Right lung (tissue), 5 donors: ENCODE measurements around the gene INHBC. TPM values are rescaled to one million over a fixed set of nuclear protein-coding genes. Genes with fewer than 3 reads are reported as not detected.

Experiments used
- DNase-seq, 2 donors: peaks; one replicate each; pipeline ENCODE4 v3.0.0-alpha.2; 2013
- polyA plus RNA-seq, 5 donors: library from polyadenylated mRNA; unstranded; fragments of 120-200 nt; gene quantifications; one replicate each; pipeline versions ENCODE4 v1.2.1 to v1.2.3, GENCODE V29; 2013; ENCODE audit warnings: inconsistent platforms in 1 of 5, low replicate concordance in 1 of 5; ENCODE audit not compliant: insufficient read length in 5 of 5, insufficient read depth in 1 of 5

The INHBC gene
- polyA plus RNA-seq, 5 donors: 0.09 to 0.29 (median 0.21) TPM

DNA sequence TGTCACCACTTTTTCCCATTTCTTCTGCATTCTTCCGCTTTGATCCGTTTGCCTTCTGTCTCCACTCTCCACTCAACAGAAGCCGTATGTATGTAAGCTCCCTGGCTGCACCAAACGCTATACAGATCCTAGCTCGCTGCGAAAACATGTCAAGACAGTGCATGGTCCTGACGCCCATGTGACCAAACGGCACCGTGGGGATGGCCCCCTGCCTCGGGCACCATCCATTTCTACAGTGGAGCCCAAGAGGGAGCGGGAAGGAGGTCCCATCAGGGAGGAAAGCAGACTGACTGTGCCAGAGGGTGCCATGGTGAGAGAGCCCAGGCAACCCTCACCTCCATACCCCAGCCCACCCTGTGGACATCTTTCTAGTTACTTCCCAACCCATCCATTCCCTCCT lies 33.3 kb downstream of the INHBC start:
- no peak for DNase-seq

DNA sequence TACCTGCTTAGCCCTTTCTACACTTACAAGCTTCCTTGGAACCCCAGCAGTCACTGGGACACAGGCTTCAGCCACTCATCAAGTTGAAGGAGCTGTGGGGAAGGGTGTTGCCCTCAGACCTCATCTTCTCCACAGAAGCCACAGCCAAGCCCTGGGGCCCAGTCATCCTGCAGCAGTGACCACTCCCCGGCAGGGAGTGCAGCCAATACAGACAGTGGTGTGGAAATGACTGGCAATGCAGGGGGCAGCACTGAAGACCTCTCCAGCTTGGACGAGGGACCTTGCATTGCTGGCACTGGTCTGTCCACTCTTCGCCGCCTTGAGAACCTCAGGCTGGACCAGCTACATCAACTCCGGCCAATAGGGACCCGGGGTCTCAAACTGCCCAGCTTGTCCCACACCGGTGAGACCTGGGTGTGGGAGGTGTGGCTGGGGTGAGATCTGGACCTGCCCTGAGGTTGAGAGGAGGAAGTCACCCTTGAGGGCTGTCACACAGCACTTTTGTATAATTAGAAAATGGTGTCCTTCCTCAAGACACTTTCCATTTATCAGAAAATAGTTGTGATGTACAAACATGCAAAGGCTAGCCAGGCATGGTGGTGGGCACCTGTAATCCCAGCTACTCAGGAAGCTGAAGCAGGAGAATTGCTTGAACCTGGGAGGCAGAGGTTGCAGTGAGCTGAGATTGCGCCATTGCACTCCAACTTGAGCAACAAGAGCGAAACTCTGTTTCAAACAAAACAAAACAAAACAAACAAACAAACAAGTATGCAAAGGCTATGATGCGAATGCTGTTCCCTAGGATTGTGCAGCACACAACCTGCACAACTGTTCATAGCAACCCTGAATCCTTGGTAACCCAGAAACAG lies 34.9 kb downstream of the INHBC start:
- no peak for DNase-seq

DNA sequence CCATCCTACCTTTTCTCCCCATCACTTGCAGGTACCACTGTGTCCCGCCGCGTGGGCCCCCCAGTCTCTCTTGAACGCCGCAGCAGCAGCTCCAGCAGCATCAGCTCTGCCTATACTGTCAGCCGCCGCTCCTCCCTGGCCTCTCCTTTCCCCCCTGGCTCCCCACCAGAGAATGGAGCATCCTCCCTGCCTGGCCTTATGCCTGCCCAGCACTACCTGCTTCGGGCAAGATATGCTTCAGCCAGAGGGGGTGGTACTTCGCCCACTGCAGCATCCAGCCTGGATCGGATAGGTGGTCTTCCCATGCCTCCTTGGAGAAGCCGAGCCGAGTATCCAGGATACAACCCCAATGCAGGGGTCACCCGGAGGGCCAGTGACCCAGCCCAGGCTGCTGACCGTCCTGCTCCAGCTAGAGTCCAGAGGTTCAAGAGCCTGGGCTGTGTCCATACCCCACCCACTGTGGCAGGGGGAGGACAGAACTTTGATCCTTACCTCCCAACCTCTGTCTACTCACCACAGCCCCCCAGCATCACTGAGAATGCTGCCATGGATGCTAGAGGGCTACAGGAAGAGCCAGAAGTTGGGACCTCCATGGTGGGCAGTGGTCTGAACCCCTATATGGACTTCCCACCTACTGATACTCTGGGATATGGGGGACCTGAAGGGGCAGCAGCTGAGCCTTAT lies 35.8 kb downstream of the INHBC start:
- no peak for DNase-seq

DNA sequence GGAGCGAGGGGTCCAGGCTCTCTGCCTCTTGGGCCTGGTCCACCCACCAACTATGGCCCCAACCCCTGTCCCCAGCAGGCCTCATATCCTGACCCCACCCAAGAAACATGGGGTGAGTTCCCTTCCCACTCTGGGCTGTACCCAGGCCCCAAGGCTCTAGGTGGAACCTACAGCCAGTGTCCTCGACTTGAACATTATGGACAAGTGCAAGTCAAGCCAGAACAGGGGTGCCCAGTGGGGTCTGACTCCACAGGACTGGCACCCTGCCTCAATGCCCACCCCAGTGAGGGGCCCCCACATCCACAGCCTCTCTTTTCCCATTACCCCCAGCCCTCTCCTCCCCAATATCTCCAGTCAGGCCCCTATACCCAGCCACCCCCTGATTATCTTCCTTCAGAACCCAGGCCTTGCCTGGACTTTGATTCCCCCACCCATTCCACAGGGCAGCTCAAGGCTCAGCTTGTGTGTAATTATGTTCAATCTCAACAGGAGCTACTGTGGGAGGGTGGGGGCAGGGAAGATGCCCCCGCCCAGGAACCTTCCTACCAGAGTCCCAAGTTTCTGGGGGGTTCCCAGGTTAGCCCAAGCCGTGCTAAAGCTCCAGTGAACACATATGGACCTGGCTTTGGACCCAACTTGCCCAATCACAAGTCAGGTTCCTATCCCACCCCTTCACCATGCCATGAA lies 36.5 kb downstream of the INHBC start:
- DNase-seq: no peak

DNA sequence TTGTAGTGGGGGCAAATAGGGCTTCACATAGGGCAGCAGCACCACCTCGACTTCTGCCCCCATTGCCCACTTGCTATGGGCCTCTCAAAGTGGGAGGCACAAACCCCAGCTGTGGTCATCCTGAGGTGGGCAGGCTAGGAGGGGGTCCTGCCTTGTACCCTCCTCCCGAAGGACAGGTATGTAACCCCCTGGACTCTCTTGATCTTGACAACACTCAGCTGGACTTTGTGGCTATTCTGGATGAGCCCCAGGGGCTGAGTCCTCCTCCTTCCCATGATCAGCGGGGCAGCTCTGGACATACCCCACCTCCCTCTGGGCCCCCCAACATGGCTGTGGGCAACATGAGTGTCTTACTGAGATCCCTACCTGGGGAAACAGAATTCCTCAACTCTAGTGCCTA lies 37.1 kb downstream of the INHBC start:
- no peak for DNase-seq

DNA sequence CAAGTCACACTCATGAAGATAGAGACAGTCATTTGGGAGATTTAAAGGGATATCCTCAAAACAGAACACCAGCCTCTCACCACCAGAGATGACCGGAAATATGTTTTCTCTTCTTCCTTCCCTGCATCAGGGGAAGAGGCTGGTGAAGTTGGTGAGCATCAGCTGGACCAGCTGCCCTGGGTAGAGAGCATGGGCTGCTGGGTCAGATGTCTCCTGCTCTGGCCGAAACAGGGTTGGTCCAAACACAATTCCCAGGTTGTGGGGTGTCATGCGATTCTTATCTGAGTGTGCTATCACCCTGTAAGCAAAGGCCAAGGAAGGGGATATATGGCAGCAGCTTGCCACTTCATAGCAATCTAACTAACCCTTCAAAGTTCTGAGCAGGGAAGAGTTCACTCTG lies 37.8 kb downstream of the INHBC start:
- no peak for DNase-seq

DNA sequence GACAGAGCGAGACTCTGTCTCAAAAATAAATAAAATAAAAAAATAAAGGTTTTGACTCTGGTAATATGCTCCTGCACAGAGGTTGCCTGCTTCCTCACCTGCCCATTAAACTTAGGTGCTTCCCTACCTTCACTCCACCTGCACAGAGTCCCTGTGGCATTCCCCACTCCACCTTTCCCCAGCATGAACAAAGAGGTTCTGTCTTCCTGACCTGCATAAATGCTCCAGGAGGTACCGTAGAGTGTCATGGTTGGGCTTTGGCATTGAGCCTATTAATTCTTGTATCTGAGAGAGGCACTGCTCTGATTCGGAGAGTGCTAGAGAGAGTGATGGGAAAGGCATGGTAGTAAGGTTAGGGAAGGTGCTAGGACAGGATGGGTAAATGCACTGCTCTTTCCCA lies 38.8 kb downstream of the INHBC start:
- DNase-seq: no peak

DNA sequence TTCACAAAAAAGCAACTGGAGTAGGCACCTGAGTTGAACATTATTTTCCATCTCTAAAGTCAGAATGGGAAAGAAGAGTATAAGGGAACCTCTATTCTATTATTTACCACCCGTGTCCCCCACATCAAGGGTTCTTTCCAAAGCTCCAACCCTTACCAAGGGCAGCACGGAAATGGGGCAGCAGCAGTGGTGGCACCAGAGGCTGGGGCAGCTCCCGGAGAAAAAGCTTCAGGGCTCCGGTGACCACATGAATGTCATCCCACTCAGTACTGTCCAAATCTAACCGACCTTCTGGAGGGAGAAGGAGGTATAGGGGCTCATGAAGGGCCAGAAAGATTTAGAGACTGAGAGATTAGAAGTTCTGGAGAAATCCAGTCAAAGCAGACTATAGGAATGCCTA lies 39.3 kb downstream of the INHBC start:
- no peak for DNase-seq

DNA sequence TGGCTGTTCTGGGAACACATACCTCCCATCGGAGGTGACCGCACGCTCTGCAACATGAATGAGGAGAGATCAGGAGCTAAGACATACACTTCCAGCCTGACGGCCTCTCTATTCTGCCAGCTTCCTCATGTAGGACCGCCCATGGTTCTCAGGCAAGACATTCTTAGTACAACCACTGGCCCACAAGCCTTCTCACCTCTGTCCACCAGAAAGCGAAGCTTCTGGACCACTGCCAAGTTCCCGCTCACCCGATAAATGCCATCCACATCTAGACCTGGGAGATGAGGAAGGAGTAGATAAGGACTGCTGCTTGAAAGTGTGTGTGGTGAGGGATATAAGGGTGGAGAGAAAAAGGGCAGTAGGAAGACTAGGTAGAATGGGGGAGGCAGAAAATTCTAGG lies 39.8 kb downstream of the INHBC start:
- no peak for DNase-seq

DNA sequence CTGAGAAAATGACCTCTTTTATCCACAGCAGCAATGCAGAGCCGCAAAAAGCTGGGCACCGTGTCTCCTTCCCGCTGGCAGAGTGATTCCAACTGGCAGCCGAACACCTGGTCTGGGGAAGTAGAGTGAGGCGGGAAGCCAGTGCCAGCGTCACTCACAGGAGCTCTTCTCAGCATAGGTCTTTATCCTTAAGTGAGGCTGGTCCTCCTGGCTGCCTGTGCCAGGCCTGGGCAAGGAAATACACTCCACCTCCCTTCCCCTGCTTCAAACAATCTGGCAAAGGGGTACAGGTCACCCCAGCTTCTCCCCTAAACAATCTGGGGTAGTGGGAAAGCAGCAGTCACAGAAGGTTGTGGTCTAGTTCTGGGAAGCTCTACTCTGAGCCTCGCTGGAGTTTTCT lies 40.3 kb downstream of the INHBC start:
- no peak for DNase-seq

DNA sequence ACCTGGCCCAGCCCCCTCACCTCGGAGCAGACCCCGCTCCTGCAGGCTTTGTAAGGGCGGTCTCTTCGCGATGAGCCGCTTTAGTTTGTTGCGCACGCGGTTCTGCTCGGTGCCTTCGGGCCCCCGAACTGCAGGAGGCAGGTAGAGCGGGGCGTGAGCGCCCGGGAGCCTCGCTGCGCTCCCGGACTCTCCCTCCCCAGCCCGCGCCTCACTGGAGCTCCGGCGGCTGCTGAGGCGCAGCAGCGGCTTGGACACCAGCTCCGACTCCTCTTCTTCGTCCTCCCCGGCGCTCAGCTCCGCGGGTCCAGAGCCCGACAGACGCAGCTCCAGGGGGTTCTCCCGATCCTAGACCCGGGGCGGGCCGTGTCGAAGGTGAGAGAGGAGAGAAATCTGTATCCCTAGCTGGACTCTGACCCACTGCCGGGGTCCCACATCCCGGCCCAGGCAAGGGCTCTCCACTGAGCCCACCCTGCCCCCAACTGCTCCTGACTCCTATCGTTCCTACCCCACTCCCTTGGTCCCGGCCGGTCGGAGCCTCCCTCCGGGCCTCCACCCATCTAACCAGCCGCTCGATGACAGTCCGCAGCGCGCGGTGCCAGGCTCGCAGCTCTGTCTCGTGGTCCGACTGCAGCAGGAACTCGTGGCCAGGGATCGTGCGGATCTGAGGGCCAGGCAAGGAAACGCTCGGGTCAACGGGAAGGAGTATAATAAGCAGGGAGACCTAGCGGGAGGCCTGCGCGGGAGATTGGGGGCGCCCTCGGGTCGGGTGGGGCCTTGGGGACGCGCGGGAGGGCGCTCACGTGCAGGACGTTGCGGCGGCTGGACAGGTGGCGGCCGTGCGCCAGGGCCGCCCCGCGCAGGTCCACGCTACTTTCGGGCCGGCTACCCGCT lies 40.9 kb downstream of the INHBC start:
- DNase-seq: no peak

DNA sequence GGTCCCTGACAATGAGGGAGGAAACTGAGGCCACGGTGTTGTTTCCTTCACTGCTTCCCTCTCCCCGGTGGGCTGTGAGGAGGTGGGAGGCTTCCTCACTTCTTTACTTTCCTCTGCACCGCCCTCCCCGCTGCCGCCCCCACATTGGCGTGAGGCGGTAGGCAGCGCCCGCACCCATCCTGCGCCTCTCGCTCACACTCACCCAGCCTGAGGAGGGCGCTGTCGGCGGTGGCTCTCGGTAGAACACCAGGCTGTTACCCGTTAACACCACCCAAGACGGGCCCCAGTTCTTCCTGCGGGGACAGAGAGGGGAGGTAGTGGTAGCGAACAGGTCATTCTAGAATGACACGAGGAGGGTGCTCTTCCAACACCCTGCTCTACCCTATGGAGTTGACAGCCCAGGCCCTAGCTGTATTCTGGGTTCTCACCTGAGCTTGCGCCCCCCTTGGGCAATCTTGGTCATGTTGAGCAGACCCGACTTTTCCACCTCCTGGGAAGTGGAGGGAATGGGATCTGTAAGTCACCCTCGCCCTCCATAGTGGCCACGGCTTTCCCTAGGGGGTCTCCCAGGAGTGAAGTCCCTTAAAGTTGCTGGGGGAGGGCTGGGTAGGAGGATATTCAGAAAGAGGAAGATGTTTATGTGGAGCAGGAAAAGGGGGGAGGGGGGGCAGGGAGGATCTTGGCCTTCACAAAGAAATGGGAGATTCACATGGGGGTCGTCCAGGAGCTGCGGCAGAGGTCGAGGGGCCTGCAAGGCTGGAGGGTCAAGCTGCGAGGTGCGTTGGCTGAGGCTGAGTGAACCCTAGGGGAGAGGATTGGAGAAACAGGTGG lies 41.8 kb downstream of the INHBC start:
- DNase-seq: no peak

DNA sequence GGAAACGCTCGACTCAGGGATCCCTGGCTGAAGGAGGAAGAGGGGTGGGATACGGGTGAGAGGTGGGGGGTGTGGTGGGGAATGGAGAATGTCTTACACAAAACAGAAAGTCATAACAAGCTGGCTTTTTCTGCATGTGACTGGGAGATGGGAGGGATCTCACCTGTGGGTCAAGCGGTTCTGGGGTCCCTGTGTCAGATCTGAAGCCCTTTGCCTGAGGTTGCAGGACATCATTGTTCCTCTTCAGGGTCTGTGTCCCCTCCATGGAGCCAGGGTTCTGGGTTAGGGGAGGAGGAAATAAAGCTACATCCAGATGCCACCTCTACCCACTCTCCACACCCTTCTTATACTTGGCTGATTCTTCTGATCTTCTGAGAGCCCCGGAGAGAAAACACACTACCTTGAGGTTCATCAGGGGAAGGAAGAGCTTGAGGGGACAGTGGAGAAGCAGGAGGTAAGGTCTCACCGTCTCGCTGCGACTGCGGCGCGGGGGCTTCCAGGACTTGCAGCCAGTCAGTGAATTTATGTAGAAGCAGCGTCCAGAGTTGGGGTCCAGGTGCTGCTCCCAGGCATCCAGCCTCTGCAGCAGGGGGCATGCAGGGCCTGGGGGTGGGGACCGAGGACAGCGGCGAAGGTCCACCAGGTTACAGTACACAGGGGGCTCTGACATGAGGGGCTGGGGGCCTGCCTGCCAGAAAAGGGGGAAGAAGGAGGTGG lies 42.6 kb downstream of the INHBC start:
- no peak for DNase-seq

DNA sequence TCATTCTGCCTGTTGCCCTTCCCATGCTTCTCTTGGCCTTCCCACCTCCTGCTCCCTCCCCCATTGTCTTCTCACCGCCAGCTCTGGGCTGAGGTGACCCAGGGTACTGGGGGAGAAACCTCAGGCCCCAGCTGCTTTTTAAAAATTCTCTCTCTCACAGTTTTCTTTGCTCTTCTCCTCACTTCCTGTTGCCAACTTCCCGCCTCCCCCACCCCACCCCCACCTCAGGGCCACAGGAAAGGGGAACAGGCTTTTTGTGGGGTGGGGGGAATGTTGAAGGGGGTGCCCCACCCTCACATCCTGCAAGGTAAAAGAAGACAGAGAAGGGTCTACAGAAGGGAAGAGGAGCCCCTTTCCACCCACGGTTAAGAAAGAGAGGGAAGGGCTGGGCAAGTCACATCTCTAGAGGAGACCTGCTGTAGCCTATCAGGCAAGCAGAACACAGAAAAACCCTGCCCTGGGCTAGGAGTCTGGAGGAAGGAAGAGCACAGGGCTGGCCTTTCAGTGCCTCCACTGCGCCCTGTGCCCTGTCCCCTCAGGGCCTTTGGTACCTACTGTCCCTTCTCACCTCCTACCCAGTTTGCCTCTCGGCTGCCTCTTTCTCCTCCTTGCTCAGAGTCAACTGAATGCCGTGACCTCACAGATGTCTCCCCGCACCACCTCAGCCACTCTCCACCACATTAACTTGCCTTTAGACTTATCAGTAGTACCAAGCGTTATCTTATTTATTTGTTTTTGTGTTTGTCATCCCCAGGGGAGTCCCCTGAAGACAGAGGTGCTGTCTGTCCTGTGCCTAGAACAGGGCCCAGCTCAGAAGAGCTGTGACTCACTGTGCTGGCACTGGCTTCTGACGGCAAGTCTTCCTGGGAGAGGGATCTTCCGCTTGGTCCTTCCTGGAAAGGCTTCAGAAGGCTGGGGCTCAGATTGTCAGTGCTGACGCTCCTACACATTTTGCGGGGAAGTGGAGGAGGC lies 43.4 kb downstream of the INHBC start:
- DNase-seq: no peak

DNA sequence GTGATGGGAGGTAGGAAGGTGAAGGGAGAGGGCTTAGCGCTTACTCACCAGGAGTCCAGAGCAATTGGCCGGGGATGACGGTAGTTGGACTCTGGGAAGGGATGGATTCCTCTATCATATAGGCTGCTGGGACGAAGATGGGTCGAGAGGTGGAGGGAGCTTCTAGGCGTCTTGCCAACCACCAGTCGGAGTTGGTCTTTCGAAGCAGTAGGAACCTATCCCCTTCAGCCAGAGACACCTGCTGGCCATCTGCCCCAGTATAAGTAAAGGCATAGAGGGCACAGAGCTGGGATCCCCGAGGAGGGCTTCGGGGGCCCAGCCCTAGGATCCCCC lies 44.4 kb downstream of the INHBC start:
- no peak for DNase-seq

DNA sequence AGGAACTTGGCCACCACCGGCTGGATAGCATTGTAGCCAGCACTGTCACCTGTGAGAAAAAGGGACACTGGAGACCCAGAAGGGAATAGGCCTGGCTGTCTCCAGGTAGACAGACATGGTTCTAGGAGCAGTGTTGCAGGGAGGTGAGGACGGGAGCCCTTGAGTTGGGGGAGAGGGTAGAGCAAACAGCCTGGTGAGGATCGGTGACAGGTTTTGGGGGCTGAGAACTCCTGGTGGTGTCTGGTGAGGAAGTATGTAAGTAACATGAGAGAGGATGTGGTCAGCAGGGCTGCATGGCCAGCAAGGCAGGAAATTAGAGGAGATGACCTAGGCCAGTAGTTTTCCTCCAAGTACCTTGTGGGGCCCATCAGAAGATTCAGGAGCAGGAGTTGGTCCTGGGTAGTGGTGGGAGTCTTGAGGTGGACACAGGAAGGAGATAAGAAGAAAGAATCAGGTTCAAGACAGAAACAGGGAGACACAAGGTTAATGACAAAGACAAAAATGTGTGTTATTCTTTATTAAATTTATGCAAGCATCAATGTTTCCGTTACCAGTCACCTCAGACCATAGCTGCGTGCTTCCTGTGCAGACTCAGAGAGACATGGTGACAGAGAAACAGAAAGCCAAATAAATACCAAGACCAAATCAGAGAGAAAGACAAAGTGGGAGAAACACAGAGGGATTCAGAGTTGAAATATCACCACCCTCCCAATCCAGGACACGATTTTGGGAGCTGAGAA lies 45.0 kb downstream of the INHBC start, which contains the start of gene ARHGAP9:
TSS of gene ARHGAP9 (minus strand) at position 491 of the 740 bp plus-strand sequence. CDS start at position 31, 460 bp downstream.
- no peak for DNase-seq

DNA sequence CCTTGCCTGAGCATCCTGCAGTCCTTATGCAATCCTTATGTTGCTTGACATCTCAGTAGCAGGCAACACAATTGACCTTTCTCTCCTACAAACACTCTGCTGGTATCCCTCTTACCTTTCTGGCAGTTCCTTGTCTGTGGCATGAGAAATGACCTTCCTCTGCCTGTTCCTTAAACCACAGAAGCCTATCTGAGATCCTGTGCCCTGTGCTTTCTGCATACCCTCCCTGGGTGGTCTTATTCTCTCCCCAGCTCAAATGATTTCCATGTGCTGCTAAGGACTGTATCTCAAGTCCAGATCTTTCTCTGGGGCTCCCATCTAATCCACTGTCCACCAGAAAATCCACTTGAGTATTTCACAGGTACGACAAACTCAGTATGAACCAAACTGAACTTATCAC lies 47.1 kb downstream of the INHBC start:
- no peak for DNase-seq

DNA sequence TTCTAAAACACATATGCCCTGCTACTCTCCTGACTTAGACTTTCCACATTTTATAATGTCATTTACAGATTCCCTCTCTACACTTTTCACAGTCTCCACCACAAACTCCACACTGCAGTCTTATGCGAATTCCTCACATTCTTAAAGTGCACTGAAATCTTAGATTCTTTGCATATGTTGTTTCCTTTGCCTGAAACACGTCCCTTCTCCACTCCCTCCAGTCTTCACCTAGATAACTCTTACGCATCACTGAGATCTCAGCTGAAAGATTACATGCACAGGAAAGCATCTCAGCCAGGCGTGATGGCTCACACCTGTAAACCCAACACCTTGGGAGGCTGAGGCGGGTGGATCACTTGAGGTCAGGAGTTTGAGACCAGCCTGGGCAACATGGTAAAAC lies 48.9 kb downstream of the INHBC start:
- no peak for DNase-seq
